K562 (cell line): ENCODE results near the gene KAT14. TPM values are rescaled to one million over a fixed set of nuclear protein-coding genes. Genes with fewer than 3 reads are reported as not detected.
A peak's percentile ranks its signal among the peaks of the same experiment; 100 is the strongest.

ENCODE experiments used
- ARID2 ChIP-seq: fragments of 450-650 bp; IDR thresholded peaks from 2 replicates; pipeline ENCODE4 v1.6.1; 2017; ENCODE audit warnings: antibody characterized with exemption, mild to moderate bottlenecking
- ASH1L ChIP-seq: fragments of 450-650 bp; IDR thresholded peaks from 2 replicates; pipeline ENCODE4 v1.6.1; 2018; ENCODE audit warnings: borderline replicate concordance, mild to moderate bottlenecking, low read depth; ENCODE audit not compliant: partially characterized antibody
- ATF1 ChIP-seq, 2 experiments: fragments of 450-650 bp in 1 of 2; IDR thresholded peaks; 2 replicates each; pipeline ENCODE4 v1.6.1; 2016; ENCODE audit warnings: missing compliant biosample characterization in 1 of 2, missing genetic modification characterization in 1 of 2
- DDX20 ChIP-seq: fragments of 450-650 bp; IDR thresholded peaks from 2 replicates; pipeline ENCODE4 v1.6.1; 2016; ENCODE audit warnings: missing genetic modification characterization, low read depth, mild to moderate bottlenecking, missing compliant biosample characterization, moderate library complexity
- FOSL1 ChIP-seq: fragments of 200-800 bp; sonication (Bioruptor generic); conservative IDR thresholded peaks from 2 replicates; pipeline ENCODE4 v1.6.1; 2016; ENCODE audit warnings: missing genetic modification characterization, missing compliant biosample characterization
- HMG20B ChIP-seq: fragments of 250-450 bp; sonication (Bioruptor Pico); IDR thresholded peaks from 2 replicates; pipeline ENCODE4 v1.5.0; 2021; ENCODE audit warnings: mild to moderate bottlenecking
- KAT7 ChIP-seq: sonication (generic); formaldehyde crosslinking; IDR thresholded peaks from 2 replicates; pipeline ENCODE4 v1.8.0; 2022; ENCODE audit warnings: missing genetic modification reagents, mild to moderate bottlenecking, borderline replicate concordance
- LCOR ChIP-seq: sonication (generic); formaldehyde crosslinking; IDR thresholded peaks from 2 replicates; pipeline ENCODE4 v1.8.0; 2022; ENCODE audit warnings: mild to moderate bottlenecking, missing genetic modification reagents
- NCOR1 ChIP-seq: fragments of 450-650 bp; IDR thresholded peaks from 2 replicates; pipeline ENCODE4 v1.6.1; 2016; ENCODE audit warnings: mild to moderate bottlenecking, moderate library complexity
- NFATC3 ChIP-seq: fragments of 450-650 bp; IDR thresholded peaks from 2 replicates; pipeline ENCODE4 v1.6.1; 2017; ENCODE audit warnings: mild to moderate bottlenecking
- POLR3A ChIP-seq: IDR thresholded peaks from 2 replicates; pipeline ENCODE4 v1.6.1; 2011; ENCODE audit warnings: borderline replicate concordance, mild to moderate bottlenecking, moderate library complexity; ENCODE audit not compliant: insufficient read length, insufficient read depth; ENCODE audit errors: extremely low read depth
- POU5F1 ChIP-seq: fragments of 150-350 bp; IDR thresholded peaks from 2 replicates; pipeline ENCODE4 v1.6.1; 2014; ENCODE audit warnings: borderline replicate concordance, low read length, low read depth, mild to moderate bottlenecking; ENCODE audit not compliant: partially characterized antibody
- RB1 ChIP-seq: fragments of 450-650 bp; IDR thresholded peaks from 2 replicates; pipeline ENCODE4 v1.6.1; 2017; ENCODE audit warnings: low read depth, mild to moderate bottlenecking
- RBM14 ChIP-seq: fragments of 200-400 bp; formaldehyde crosslinking; IDR thresholded peaks from 2 replicates; pipeline ENCODE4 v1.6.1; 2018; ENCODE audit warnings: low read depth, mild to moderate bottlenecking, low read length, moderate library complexity, borderline replicate concordance; ENCODE audit not compliant: insufficient read depth
- STAG1 ChIP-seq: sonication (generic); formaldehyde crosslinking; IDR thresholded peaks from 2 replicates; pipeline ENCODE4 v1.5.0; 2020; ENCODE audit warnings: missing genetic modification reagents, borderline replicate concordance
- TBP ChIP-seq: optimal IDR thresholded peaks from 2 replicates; pipeline ENCODE3; 2011; ENCODE audit warnings: low read depth, low read length, improper control_type of control experiment
- ZKSCAN3 ChIP-seq: fragments of 250-450 bp; sonication (Bioruptor Pico); IDR thresholded peaks from 2 replicates; pipeline ENCODE4 v1.4.0; 2020
- polyA plus RNA-seq, 8 experiments: library from polyadenylated mRNA; depleted of rRNA in 4 of 8; stranded (reverse) in 5 of 8; unstranded in 3 of 8; fragments of >200 nt; fragmentation: Nextera tagmentation in 2 of 8; fragmentation: Illumina TruSeq in 1 of 8; extraction: Ambion mirVana in 2 of 8; extraction: Trizol in 1 of 8; gene quantifications; 2 replicates each; pipeline versions ENCODE4 v1.2.1 to v1.2.3, GENCODE V29; 2011 to 2014; ENCODE audit warnings: inconsistent platforms in 1 of 8, missing spikeins in 1 of 8
- total RNA-seq, 7 experiments: library from RNA; depleted of rRNA in 6 of 7; stranded (reverse); fragments of >200 nt in 6 of 7; fragmentation: Illumina TruSeq in 2 of 7; extraction: Trizol in 2 of 7; gene quantifications; 2 replicates each; pipeline versions ENCODE4 v1.2.1 to v1.2.3, GENCODE V29; 2011 to 2021; ENCODE audit warnings: low replicate concordance in 1 of 7
- TF ChIP-seq, protein P1 (sequence below): fragments of 450-650 bp; IDR thresholded peaks from 2 replicates; pipeline ENCODE4 v1.6.1; 2016; ENCODE audit warnings: low read depth, mild to moderate bottlenecking, moderate library complexity
- TF ChIP-seq, protein P2 (sequence below): IDR thresholded peaks from 3 replicates; pipeline ENCODE4 v1.6.1; 2011; ENCODE audit warnings: borderline replicate concordance, mild to moderate bottlenecking; ENCODE audit not compliant: insufficient read length, insufficient read depth
- TF ChIP-seq, protein P3 (sequence below): fragments of 450-650 bp; formaldehyde crosslinking; IDR thresholded peaks from 2 replicates; pipeline ENCODE4 v1.4.0; 2022; ENCODE audit warnings: missing genetic modification characterization

Gene KAT14
- total and polyA plus RNA-seq, 9 of the 15 experiments (the other 6 are each of a cell fraction or from before 2014, with no cell fraction given), result 1.7 to 7.2 (median 5.6) TPM

DNA sequence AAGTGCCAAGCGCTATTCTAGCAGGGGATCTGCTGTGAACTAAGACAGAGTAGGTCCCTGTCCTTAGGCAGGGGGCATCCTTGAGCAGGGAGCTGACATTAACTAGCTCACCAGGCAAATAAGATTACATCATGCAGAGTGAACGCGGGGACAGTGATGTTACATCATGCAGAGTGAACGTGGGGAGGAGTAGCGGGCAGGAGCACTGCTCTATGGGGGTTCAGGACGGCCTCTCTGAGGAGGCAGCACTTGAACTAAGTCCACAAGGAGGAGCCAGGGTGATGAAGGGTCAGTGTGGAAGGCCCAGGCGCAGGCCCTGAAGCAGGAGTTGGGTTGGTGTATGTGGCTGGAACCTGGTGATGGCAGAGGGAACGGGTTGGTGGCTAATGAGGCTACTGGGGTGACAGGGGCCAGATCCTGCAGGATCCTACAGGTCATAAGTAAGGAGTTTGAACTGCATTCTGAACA, 38.7 kb downstream of the KAT14 start (continued):
- TF ChIP-seq ATF1 (CRISPR knock-in tag; IDR thresholded peaks at IDR 0.05) (no peak), ATF1 (tag; IDR thresholded peaks at IDR 0.05) (peak; percentile 24; the same call in 1 of the 2 replicates), KAT7 (CRISPR knock-in tag) (no peak), NCOR1 (no peak), DDX20 (tag) (no peak), ASH1L (no peak), FOSL1 (tag) (no peak), ARID2 (no peak), RB1 (no peak), STAG1 (CRISPR knock-in tag) (no peak), POU5F1 (no peak), RBM14 (no peak), HMG20B (CRISPR knock-in tag) (no peak), TBP (no peak), POLR3A (no peak), NFATC3 (no peak), ZKSCAN3 (CRISPR knock-in tag) (no peak), LCOR (no peak)
- TF ChIP-seq, protein P1, sequence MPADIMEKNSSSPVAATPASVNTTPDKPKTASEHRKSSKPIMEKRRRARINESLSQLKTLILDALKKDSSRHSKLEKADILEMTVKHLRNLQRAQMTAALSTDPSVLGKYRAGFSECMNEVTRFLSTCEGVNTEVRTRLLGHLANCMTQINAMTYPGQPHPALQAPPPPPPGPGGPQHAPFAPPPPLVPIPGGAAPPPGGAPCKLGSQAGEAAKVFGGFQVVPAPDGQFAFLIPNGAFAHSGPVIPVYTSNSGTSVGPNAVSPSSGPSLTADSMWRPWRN, result no peak
- TF ChIP-seq, protein P2, sequence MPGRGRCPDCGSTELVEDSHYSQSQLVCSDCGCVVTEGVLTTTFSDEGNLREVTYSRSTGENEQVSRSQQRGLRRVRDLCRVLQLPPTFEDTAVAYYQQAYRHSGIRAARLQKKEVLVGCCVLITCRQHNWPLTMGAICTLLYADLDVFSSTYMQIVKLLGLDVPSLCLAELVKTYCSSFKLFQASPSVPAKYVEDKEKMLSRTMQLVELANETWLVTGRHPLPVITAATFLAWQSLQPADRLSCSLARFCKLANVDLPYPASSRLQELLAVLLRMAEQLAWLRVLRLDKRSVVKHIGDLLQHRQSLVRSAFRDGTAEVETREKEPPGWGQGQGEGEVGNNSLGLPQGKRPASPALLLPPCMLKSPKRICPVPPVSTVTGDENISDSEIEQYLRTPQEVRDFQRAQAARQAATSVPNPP, result no peak
- TF ChIP-seq, protein P3, sequence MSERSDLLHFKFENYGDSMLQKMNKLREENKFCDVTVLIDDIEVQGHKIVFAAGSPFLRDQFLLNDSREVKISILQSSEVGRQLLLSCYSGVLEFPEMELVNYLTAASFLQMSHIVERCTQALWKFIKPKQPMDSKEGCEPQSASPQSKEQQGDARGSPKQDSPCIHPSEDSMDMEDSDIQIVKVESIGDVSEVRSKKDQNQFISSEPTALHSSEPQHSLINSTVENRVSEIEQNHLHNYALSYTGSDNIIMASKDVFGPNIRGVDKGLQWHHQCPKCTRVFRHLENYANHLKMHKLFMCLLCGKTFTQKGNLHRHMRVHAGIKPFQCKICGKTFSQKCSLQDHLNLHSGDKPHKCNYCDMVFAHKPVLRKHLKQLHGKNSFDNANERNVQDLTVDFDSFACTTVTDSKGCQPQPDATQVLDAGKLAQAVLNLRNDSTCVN (CRISPR knock-in tag), result no peak
